Activated T-cell treated with anti-CD3 and anti-CD28 coated beads for 48 hours (primary cell): ENCODE data around the gene CXCL8.
"Not testable (repeated sequence)": the region's sequence is repeated elsewhere in the genome, so short reads cannot be mapped to it uniquely, and the experiment has no call there.

ENCODE experiments used
- DNase-seq: peaks from one replicate; pipeline ENCODE4 v3.0.0-alpha.2; 2020; ENCODE audit warnings: low read depth

CXCL8 gene

GRCh38 chr4:73743795-73744194 lies 3.4 kb downstream of the CXCL8 start:
- DNase-seq, result no peak

- DNase-seq, result no peak
Observed at GRCh38 chr4:73744203-73744602, 3.8 kb downstream of the CXCL8 start.

- no peak for DNase-seq
Observed at GRCh38 chr4:73750730-73751129, 10.4 kb downstream of the CXCL8 start.

DNA sequence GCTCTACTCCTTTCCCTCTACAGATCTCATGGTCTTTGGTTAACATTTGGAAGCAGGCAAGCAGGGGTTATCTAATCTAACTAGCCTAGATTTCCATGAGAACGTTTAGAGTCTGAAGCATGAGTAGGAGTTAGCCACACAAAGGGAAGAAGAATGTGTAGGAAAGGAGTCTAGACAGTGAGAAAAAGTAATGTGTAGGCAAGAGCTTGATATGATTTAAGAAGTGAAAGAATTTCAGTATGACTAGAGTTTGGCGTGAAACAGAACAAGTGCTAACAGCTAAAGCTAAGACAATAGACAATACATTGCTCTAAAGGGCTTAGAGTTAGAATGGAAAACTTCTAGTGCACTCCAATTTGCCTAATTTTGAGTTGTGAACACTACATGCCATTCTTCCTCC lies 10.8 kb downstream of the CXCL8 start:
- no peak for DNase-seq

DNA sequence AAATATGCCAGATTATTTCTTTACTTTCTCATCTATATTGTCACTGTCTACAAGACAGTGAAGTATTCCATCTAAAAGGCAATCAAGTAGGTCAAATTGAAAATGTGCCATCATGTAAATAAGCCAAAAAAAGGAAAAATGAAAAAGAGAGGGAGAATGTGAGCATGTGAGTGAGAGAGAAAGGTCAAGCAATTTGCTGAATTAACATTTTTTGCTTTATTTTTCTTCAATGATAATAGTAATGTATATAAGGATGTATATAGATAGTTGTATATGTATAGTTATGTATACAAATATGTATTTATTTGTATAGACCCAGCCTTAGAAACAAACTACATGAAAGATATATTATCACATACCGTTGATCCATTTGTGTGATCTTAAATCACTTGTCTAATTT lies 11.5 kb downstream of the CXCL8 start:
- DNase-seq, result no peak

DNA sequence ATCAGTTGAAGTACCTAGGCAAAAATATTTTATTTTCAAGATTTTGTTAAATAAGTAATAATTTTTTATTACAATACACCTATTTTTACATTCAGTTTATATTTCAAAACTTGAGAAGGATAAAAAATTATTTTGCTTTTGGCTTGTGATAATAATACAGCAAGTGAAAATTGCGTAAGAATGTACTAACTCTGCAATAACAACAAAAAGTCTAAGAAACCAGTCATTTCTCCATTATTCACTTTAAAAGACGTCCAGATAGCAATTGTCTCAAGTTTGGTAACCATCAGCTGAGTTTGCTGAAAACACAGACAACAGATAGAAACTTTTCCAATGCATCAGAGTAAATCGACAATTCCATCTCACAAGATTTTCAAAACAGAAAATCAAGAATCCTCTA lies 12.1 kb downstream of the CXCL8 start:
- no peak for DNase-seq

DNA sequence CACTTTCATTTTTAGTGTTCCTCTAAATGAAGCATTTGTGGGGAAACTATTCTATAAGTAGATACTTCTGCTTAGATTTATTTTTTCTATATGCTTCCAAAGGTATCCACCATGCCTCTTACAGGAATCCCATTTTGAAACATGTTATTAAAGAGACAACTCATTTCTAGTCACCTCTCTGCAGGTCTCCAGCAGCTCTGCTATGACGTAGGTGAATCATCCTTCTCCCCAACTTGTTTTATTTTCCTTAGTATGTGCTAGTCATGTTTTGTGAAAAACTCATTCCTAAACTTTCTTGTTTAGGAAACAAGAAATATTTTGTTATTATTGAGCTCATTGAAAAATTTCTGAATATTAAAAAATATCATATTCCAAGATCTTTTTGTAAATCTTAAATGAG lies 12.8 kb downstream of the CXCL8 start:
- no peak for DNase-seq

GRCh38 chr4:73754934-73755333 lies 14.6 kb downstream of the CXCL8 start:
- no peak for DNase-seq

- no peak for DNase-seq
Observed at GRCh38 chr4:73759357-73759756, 19.0 kb downstream of the CXCL8 start.

DNA sequence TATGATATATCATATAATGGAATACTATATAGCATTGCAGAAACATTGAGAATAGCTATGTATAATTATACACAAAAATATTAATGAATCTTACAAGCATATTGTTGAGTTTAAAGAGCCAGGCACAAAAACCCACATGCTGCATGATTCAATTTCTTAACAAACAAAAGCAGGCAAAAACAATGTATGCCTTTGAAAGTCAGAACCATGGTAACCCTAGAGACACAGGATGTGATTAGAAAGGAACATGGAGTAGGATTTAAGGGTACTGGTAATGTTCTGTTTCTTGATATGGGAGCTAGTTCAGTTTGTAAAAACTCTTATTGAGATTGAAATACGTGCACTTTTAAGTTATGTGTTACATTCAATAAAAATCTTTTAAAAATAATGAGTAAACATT lies 21.5 kb downstream of the CXCL8 start:
- DNase-seq, result no peak

- no peak for DNase-seq
Observed at GRCh38 chr4:73762409-73762808, 22.0 kb downstream of the CXCL8 start.

GRCh38 chr4:73763877-73764276 lies 23.5 kb downstream of the CXCL8 start:
- no peak for DNase-seq

DNA sequence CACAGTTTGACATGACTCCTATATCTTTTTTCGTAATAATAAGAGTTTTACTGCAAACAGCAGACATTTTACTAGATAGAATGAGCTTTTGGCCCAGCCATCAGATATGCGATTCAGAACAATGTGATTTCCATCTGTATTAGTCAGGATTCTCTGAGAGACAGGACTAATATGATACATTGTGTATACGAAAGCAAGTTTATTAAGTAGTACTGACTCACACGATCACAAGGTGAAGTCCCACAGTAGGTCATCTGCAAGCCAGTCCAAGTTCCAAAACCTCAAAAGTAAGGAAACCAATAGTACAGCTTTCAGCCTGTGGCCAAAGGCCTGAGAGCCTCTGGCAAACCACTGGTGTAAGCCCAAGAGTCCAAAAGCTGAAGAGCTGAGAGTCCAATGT lies 24.1 kb downstream of the CXCL8 start:
- no peak for DNase-seq

DNA sequence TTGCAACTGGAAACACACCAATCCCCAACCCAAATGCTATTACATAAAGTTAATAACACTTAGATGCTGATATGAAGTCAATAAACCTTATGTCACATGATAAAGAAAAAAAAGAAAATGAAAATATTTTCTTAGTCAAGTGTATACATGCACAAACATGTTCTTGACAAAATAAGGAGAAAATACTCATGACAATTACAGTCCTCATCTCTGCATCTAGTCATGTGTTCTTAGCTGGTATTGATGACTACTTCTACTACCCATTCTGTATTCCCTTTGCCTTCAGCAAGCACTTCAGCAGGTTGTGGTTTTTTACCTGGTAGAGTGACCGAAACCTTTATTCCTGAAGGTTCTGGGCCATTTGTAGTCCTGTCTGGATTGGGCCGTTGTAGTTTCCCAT lies 24.9 kb downstream of the CXCL8 start:
- DNase-seq, result no peak

DNA sequence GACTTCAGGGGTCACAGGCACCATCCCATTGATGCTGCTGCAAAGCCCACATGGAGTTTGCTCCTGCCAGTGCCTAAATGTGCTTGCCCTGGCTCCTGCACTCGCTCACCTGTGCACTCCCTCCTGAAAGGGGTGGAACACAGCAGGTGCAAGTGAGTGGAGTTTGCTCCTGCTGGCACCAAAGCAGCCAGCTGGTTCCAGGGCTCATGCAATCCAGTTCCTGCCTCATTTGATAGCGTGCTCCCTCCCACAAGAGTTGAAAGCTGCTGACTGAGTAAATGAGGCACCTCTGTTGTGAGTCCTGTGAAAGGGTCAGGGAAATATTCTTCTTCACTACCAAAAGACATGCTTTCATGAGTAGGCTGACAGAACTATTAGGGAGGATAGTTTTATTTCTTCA lies 30.5 kb downstream of the CXCL8 start:
- no peak for DNase-seq

DNA sequence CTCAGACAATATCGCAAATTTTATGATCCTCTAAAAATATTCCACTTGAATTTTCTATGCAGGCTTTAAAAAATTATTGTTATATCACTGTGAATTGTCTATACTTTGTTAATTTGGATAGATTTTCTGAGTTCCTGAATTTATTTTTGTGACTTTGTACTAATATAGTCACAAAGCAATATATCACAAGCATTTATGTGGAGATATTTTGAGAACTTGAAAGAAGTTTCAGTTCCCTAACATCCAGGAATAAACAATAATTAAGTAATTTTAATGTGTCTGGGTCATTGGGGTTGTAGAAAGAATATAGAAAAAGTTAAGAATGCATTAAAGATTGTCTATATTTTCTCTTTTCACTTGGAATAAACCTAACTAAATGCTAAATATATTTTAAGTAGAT lies 32.0 kb downstream of the CXCL8 start:
- no peak for DNase-seq

- DNase-seq, result not testable (repeated sequence)
Observed at GRCh38 chr4:73774406-73774805, 34.0 kb downstream of the CXCL8 start.

DNA sequence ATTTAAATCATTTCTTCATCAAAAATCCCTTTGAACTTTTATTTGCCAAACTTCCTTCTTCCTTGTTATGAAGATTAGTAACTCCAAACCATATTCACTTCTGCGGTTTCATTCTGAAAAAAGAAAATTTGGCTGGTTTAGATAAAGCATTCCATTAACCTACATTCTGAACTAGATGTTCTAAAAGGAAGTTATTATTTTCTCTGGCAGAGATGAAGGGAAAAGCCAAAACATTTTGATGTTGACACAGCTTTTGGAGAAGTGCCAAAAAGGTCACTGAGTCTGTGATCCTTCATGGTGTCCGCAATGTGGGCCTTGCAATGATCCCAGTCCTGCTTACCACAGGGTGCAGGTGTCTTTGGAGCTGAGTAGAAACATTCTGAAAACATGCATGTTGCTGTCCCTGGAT lies 36.0 kb downstream of the CXCL8 start:
- DNase-seq, result no peak

DNA sequence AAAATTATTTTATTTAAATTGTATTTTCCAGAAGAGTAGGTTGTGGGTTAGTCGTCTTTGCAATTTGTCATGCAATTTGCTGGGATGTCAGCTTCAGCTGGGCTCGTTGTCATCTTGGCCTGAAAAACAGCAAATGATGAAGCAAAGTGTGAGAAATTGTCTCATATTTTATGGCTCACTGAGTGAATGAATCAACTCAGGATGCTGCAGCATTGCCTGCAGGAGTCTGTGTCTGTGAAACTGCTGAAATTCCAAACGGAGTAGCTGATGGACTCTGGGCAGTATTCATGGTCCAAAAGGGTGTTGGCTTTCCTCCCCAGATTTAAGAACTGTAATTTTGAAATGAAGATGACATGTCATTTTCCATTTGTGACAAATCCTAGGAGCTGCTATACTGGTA lies 37.2 kb downstream of the CXCL8 start:
- no peak for DNase-seq

DNA sequence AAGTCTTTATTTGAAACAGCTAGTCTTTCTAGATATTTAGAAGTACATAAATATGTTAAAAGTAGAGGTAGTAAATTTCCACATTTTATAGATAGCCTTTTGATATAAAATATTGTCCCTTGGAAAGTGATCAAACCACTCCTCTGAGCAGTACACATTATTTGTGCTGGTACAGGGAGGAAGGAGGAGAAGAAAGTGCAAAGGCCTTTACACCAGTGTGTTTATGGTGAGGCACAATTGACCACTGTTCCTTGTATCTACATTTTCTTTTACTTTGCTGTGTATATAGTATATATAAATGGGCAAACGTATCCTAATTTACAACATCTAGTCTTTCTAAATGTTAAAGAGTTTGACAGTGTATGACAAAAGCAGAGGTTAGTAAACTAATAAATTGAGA lies 39.9 kb downstream of the CXCL8 start:
- DNase-seq, result no peak

DNA sequence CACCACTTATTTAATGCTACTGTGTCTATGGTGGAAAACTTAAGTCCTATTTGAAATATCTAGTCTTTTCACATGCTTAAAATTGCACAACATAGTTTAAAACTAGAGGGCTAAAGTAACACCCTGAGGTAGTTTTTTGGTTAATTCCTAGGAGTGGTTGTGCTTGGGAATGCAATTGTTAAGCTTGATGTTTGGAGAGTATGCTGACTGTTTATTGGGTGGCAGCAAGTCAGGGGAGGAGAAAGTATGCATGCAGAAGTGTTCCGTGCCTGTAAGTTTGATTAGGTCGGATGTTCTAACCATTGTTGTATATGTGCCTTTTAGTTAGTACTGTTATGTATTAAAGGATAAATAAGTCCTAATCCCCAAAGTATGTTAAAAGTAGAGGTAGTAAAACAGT lies 40.5 kb downstream of the CXCL8 start:
- no peak for DNase-seq

DNA sequence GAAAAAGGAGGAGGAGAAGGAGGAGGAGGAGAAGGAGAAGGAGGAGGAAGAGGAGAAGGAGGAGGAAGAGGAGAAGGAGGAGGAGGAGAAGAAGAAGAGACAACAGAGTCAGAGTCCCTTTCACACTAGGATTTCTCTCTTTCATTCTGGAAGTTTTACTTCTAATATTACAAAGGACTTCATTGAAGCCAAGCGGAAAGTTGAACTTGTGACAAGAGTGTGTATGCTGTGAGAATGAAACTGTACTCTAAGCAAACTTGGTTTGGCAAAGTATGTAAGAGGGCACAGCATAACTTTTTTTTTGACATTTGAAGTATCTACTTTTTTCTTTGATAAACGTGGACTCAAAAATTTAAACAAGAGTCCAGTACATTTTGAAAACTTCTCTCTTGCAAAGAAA lies 48.0 kb downstream of the CXCL8 start:
- no peak for DNase-seq
